ENCODE measurements around the gene RPS6KC1.
"Not testable (repeated sequence)": the region's sequence is repeated elsewhere in the genome, so short reads cannot be mapped to it uniquely, and the experiment has no call there.

The RPS6KC1 gene

DNA sequence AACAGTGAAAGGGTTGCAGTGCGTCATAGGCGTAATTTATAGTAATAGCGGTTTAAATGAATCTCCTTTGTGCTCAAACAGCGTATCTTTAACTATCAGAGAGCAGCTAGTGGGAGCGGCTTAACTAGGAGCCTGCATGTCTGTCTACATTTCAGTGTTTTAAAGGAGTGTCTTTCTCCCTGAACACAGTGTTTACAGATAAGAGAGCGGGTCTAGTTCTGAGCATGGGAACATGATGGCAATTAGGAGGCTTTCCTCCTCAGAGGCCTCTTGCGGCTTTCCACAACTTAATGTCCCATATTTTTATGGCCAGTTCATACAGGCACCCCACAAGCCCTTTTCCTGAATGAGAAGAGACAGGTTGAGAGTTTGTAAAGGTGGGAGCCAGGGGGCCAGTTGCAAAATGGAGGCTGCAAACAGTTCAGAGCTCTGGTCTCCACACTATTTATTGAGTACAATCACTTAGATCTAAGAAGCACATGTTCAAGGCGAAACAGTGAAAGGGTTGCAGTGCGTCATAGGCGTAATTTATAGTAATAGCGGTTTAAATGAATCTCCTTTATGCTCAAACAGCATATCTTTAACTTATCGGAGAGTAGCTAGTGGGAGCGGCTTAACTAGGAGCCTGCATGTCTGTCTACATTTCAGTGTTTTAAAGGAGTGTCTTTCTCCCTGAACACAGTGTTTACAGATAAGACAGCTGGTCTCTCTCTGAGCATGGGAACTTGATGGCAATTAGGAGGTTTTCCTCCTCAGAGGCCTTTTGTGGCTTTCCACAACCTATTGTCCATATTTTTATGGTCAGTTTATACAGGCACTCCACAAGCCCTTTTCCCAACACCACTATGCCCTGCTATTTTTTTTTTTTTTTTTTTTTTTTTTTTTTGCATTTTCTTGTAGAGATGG, 5.5 kb upstream of the RPS6KC1 start:
- not testable (repeated sequence) for H3K9me3 Mint-ChIP-seq; DNase-seq; H3K27ac Mint-ChIP-seq; H3K36me3 Mint-ChIP-seq; H3K4me3 Mint-ChIP-seq; ATAC-seq (replicated peaks)
- peaks cover 6 to 14% of the 10 kb centered on the region in 2 donors for H3K4me1 Mint-ChIP-seq
- H3K27me3 Mint-ChIP-seq = peaks cover 4 to 22% of the 10 kb centered on the region in 2 donors

GRCh38 chr1:213049232-213049631, 1.8 kb upstream of the RPS6KC1 start:
- Mint-ChIP-seq H3K27me3 (peaks cover 0 to 19% of the 10 kb centered on the region in 2 donors), H3K4me1 (peaks cover 15 to 20% of the 10 kb centered on the region in 2 donors), H3K36me3 (peaks cover 0 to 9% of the 10 kb centered on the region in 2 donors), H3K27ac (no peak overlapping the region), H3K9me3 (peaks cover 0 to 3% of the 10 kb centered on the region in 2 donors), H3K4me3 (no peak overlapping the region)
- DNase-seq (no peak), ATAC-seq (replicated peaks) (no peak)

DNA sequence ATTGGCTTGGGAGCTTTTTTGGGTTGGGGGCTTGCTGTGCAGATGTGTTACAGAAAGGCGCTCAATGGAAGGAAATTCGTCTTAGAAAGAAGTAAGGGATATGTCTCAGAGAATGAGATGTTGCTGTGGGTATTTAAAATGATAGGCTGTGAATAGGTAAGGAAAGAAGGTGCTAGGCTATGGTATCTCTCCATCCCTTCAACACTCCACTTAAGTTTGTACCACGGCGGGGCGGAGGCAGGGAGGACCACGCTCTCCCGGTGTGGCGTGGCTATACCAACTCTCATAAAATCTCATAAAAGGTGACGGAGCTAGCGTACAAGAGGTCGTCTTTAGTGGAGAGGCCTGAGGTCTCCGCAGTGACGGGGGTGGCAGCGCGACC, 305 bp upstream of the RPS6KC1 start:
- peak overlapping the region; percentile 96 for H3K27ac Mint-ChIP-seq
- H3K4me1 Mint-ChIP-seq = peaks cover 18 to 20% of the 10 kb centered on the region in 2 donors
- H3K4me3 Mint-ChIP-seq = peak overlapping the region; percentile 89 to 99
- H3K27me3 Mint-ChIP-seq = peaks cover 0 to 19% of the 10 kb centered on the region in 2 donors
- no peak for DNase-seq
- peaks cover 0 to 3% of the 10 kb centered on the region in 2 donors for H3K9me3 Mint-ChIP-seq
- peak; percentile 30 to 44 for ATAC-seq (replicated peaks)
- peaks cover 0 to 12% of the 10 kb centered on the region in 2 donors for H3K36me3 Mint-ChIP-seq

GRCh38 chr1:213051881-213052202, 801 bp downstream of the RPS6KC1 start:
- DNase-seq = no peak
- Mint-ChIP-seq H3K27ac (peak overlapping the region; percentile 96), H3K36me3 (peaks cover 0 to 12% of the 10 kb centered on the region in 2 donors), H3K4me3 (peak overlapping the region; percentile 89 to 99), H3K4me1 (peaks cover 21 to 23% of the 10 kb centered on the region in 2 donors), H3K9me3 (peaks cover 0 to 3% of the 10 kb centered on the region in 2 donors), H3K27me3 (peaks cover 0 to 19% of the 10 kb centered on the region in 2 donors)
- ATAC-seq (replicated peaks) = no peak

DNA sequence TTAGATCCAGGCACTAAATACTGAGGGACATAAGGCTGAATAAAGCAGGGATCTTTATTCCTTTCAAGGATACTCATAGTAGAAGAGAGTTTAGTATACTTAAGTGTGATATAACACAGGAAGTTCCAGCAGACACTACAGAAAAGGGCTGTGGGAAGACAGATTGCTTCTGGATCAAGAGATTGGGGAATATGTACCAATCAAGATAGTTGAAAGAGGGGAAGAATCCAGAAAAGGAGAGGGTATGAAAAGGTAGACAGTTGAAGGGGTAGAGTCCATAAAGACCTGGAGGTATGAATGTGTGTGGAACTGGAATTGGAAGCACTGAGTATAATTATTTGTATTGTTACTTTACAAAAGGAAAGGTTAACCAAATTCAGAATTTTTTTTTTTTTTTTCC, 2.4 kb downstream of the RPS6KC1 start:
- H3K4me1 Mint-ChIP-seq = peaks cover 25 to 31% of the 10 kb centered on the region in 2 donors
- H3K4me3 Mint-ChIP-seq = no peak overlapping the region
- ATAC-seq (replicated peaks) = no peak
- peaks cover 0 to 3% of the 10 kb centered on the region in 2 donors for H3K9me3 Mint-ChIP-seq
- H3K36me3 Mint-ChIP-seq = peaks cover 0 to 12% of the 10 kb centered on the region in 2 donors
- H3K27ac Mint-ChIP-seq = no peak overlapping the region
- DNase-seq = no peak
- peaks cover 0 to 10% of the 10 kb centered on the region in 2 donors for H3K27me3 Mint-ChIP-seq

DNA sequence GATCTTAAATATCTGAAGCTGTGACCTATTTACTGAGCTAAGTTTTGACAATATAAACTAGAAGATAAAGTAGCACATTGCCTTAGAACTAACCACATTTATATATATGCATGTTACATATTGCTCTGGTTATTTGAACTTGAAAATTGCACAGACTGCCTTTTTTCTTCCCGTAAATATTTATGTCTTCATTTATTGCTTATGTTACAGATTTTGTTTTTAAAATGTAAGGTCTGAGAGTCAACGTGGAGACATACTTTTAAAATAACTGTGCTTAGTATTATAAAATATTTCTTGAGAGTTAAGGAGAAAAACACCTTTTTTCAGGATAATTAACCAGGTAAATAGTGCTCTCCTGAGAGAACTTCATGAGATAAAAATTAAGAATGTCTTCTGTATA, 3.1 kb downstream of the RPS6KC1 start:
- H3K4me3 Mint-ChIP-seq = no peak overlapping the region

GRCh38 chr1:213054733-213055591, 3.9 kb downstream of the RPS6KC1 start:
- H3K27me3 Mint-ChIP-seq = no peaks in the 10 kb centered on the region
- H3K27ac Mint-ChIP-seq = no peak overlapping the region
- H3K4me1 Mint-ChIP-seq = peaks cover 25 to 30% of the 10 kb centered on the region in 2 donors
- ATAC-seq (replicated peaks) (no peak), DNase-seq (no peak)
- peaks cover 2 to 16% of the 10 kb centered on the region in 2 donors for H3K36me3 Mint-ChIP-seq
- H3K4me3 Mint-ChIP-seq = no peak overlapping the region
- peaks cover 0 to 3% of the 10 kb centered on the region in 2 donors for H3K9me3 Mint-ChIP-seq

More for the DNA sequence above, 3.1 kb downstream of the RPS6KC1 start:
- Mint-ChIP-seq H3K4me1 (peaks cover 25 to 31% of the 10 kb centered on the region in 2 donors), H3K27ac (no peak overlapping the region), H3K36me3 (peaks cover under 1 to 13% of the 10 kb centered on the region in 2 donors), H3K27me3 (peaks cover 0 to 5% of the 10 kb centered on the region in 2 donors), H3K9me3 (peaks cover 0 to 3% of the 10 kb centered on the region in 2 donors)
- DNase-seq = no peak
- no peak for ATAC-seq (replicated peaks)

- H3K4me1 Mint-ChIP-seq = peaks cover 17 to 22% of the 10 kb centered on the region in 2 donors
Measured at GRCh38 chr1:213055767-213056166, 4.7 kb downstream of the RPS6KC1 start.

GRCh38 chr1:213057264-213058059, 6.4 kb downstream of the RPS6KC1 start:
- Mint-ChIP-seq H3K9me3 (no peaks in the 10 kb centered on the region), H3K27me3 (no peaks in the 10 kb centered on the region), H3K4me3 (no peak overlapping the region), H3K36me3 (peaks cover 4 to 17% of the 10 kb centered on the region in 2 donors), H3K27ac (no peak overlapping the region), H3K4me1 (peaks cover 16 to 18% of the 10 kb centered on the region in 2 donors)
- DNase-seq (no peak), ATAC-seq (replicated peaks) (no peak)

More at GRCh38 chr1:213055767-213056166, 4.7 kb downstream of the RPS6KC1 start:
- H3K4me3 Mint-ChIP-seq = no peak overlapping the region
- ATAC-seq (replicated peaks) (no peak), DNase-seq (no peak)
- peaks cover 2 to 14% of the 10 kb centered on the region in 2 donors for H3K36me3 Mint-ChIP-seq
- no peaks in the 10 kb centered on the region for H3K27me3 Mint-ChIP-seq
- H3K9me3 Mint-ChIP-seq = no peaks in the 10 kb centered on the region
- no peak overlapping the region for H3K27ac Mint-ChIP-seq

DNA sequence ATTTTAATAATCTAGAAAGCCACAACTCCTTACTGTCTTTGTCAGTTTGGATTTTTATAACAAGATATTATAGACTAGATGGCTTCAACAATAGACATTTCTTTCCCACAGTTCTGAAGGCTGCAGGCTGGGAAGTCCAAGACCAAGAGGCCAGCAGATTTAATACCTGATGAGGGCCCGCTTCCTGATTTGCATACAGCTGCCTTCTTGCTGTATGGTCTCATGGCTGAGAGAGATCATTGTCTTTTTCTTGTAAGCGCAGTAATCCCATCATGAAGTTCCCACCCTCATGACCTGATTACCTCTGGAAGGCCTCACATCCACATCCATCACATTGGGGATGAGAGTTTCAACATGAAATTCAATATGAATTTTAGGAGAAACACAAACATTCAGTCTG, 9.8 kb downstream of the RPS6KC1 start:
- no peak overlapping the region for H3K4me3 Mint-ChIP-seq
- no peaks in the 10 kb centered on the region for H3K9me3 Mint-ChIP-seq
- H3K27me3 Mint-ChIP-seq = no peaks in the 10 kb centered on the region
- no peak overlapping the region for H3K27ac Mint-ChIP-seq
- no peak for DNase-seq
- ATAC-seq (replicated peaks) = no peak
- H3K4me1 Mint-ChIP-seq = peaks cover 12 to 18% of the 10 kb centered on the region in 2 donors
- peaks cover 4 to 9% of the 10 kb centered on the region in 2 donors for H3K36me3 Mint-ChIP-seq

- no peak overlapping the region for H3K27ac Mint-ChIP-seq
- no peaks in the 10 kb centered on the region for H3K9me3 Mint-ChIP-seq
- no peaks in the 10 kb centered on the region for H3K27me3 Mint-ChIP-seq
- H3K4me3 Mint-ChIP-seq = no peak overlapping the region
- ATAC-seq (replicated peaks) (no peak), DNase-seq (no peak)
- H3K36me3 Mint-ChIP-seq = peaks cover 4 to 9% of the 10 kb centered on the region in 2 donors
- H3K4me1 Mint-ChIP-seq = peaks cover 12 to 22% of the 10 kb centered on the region in 2 donors
Measured at GRCh38 chr1:213061263-213061662, 10.2 kb downstream of the RPS6KC1 start.

- no peaks in the 10 kb centered on the region for H3K9me3 Mint-ChIP-seq
- ATAC-seq (replicated peaks) (peak in 1 of 2 donors; percentile 49), DNase-seq (no peak)
- H3K4me3 Mint-ChIP-seq = no peak overlapping the region
- no peak overlapping the region for H3K27ac Mint-ChIP-seq
- peaks cover 2 to 6% of the 10 kb centered on the region in 2 donors for H3K36me3 Mint-ChIP-seq
- no peaks in the 10 kb centered on the region for H3K27me3 Mint-ChIP-seq
- H3K4me1 Mint-ChIP-seq = peaks cover 9 to 21% of the 10 kb centered on the region in 2 donors
Measured at GRCh38 chr1:213065800-213066199, 14.8 kb downstream of the RPS6KC1 start.

- H3K36me3 Mint-ChIP-seq = peaks cover 0 to under 1% of the 10 kb centered on the region in 2 donors
- no peak overlapping the region for H3K4me3 Mint-ChIP-seq
- H3K9me3 Mint-ChIP-seq = no peaks in the 10 kb centered on the region
- H3K27ac Mint-ChIP-seq = no peak overlapping the region
- ATAC-seq (replicated peaks) (no peak), DNase-seq (no peak)
- H3K27me3 Mint-ChIP-seq = no peaks in the 10 kb centered on the region
- peaks cover 7 to 21% of the 10 kb centered on the region in 2 donors for H3K4me1 Mint-ChIP-seq
Measured at GRCh38 chr1:213066363-213066762, 15.3 kb downstream of the RPS6KC1 start.
